Dendritic cell treated with granulocyte-macrophage colony-stimulating factor and Interleukin-4, amounts not matched to agents 40 ng/mL and 50 ng/mL, for 4 days (primary cell): ENCODE measurements around the gene CHST9.
"Not testable (repeated sequence)": the region's sequence is repeated elsewhere in the genome, so short reads cannot be mapped to it uniquely, and the experiment has no call there.

Experiments
- H3K27ac Mint-ChIP-seq: one replicate; pipeline ENCODE4 v1.8.0; 2022; ENCODE audit warnings: mild to moderate bottlenecking, mixed read lengths
- H3K27me3 Mint-ChIP-seq: one replicate; pipeline ENCODE4 v1.8.0; 2022; ENCODE audit warnings: mild to moderate bottlenecking, mixed read lengths
- H3K36me3 Mint-ChIP-seq: one replicate; pipeline ENCODE4 v1.8.0; 2022; ENCODE audit warnings: low read depth, mixed read lengths
- H3K4me1 Mint-ChIP-seq: one replicate; pipeline ENCODE4 v1.8.0; 2022; ENCODE audit warnings: low read depth, mixed read lengths
- H3K4me3 Mint-ChIP-seq: one replicate; pipeline ENCODE4 v1.8.0; 2022; ENCODE audit warnings: mild to moderate bottlenecking, moderate library complexity, mixed read lengths
- H3K9me3 Mint-ChIP-seq: one replicate; pipeline ENCODE4 v1.8.0; 2022; ENCODE audit warnings: mixed read lengths
- intact Hi-C: fragments of 100-400 bp; cut with micrococcal nuclease; formaldehyde crosslinking; loops from one replicate; pipeline ENCODE4 v1.15.0; 2022

Gene CHST9

GRCh38 chr18:27109451-27109850 lies 75.7 kb downstream of the CHST9 start:
- intact Hi-C loops: no loop called here
- Mint-ChIP-seq H3K4me3 (no peak overlapping the region), H3K36me3 (no peaks in the 10 kb centered on the region), H3K27me3 (no peaks in the 10 kb centered on the region), H3K4me1 (no peaks in the 10 kb centered on the region), H3K9me3 (no peaks in the 10 kb centered on the region), H3K27ac (no peak overlapping the region)

- H3K27ac Mint-ChIP-seq: no peak overlapping the region
- H3K4me1 Mint-ChIP-seq: no peaks in the 10 kb centered on the region
- no peaks in the 10 kb centered on the region for H3K9me3 Mint-ChIP-seq
- no peaks in the 10 kb centered on the region for H3K27me3 Mint-ChIP-seq
- no peaks in the 10 kb centered on the region for H3K36me3 Mint-ChIP-seq
- intact Hi-C loops: no loop called here
- H3K4me3 Mint-ChIP-seq: no peak overlapping the region
Measured at GRCh38 chr18:27108842-27109241, 76.3 kb downstream of the CHST9 start.

GRCh38 chr18:27104743-27105142 lies 80.4 kb downstream of the CHST9 start:
- Mint-ChIP-seq H3K4me3 (no peak overlapping the region), H3K4me1 (no peaks in the 10 kb centered on the region), H3K36me3 (no peaks in the 10 kb centered on the region), H3K9me3 (no peaks in the 10 kb centered on the region), H3K27ac (no peak overlapping the region), H3K27me3 (no peaks in the 10 kb centered on the region)
- intact Hi-C loops: no loop called here

GRCh38 chr18:27094621-27095020 lies 90.5 kb downstream of the CHST9 start:
- no peaks in the 10 kb centered on the region for H3K27me3 Mint-ChIP-seq
- no peak overlapping the region for H3K4me3 Mint-ChIP-seq
- H3K4me1 Mint-ChIP-seq: no peaks in the 10 kb centered on the region
- H3K36me3 Mint-ChIP-seq: no peaks in the 10 kb centered on the region
- no peak overlapping the region for H3K27ac Mint-ChIP-seq
- H3K9me3 Mint-ChIP-seq: peaks cover 6% of the 10 kb centered on the region
- intact Hi-C loops: no loop called here

GRCh38 chr18:27093290-27093689 lies 91.8 kb downstream of the CHST9 start:
- H3K27ac Mint-ChIP-seq, H3K36me3 Mint-ChIP-seq, H3K27me3 Mint-ChIP-seq, H3K4me1 Mint-ChIP-seq, intact Hi-C loops, H3K4me3 Mint-ChIP-seq, H3K9me3 Mint-ChIP-seq: not testable (repeated sequence)

GRCh38 chr18:27081701-27082100 lies 103.4 kb downstream of the CHST9 start:
- Mint-ChIP-seq H3K9me3 (no peaks in the 10 kb centered on the region), H3K4me3 (no peak overlapping the region), H3K27ac (no peak overlapping the region), H3K27me3 (no peaks in the 10 kb centered on the region), H3K36me3 (no peaks in the 10 kb centered on the region), H3K4me1 (no peaks in the 10 kb centered on the region)
- intact Hi-C loops: no loop called here

GRCh38 chr18:27075828-27076227 lies 109.3 kb downstream of the CHST9 start:
- Mint-ChIP-seq H3K4me1 (no peaks in the 10 kb centered on the region), H3K9me3 (no peaks in the 10 kb centered on the region), H3K36me3 (no peaks in the 10 kb centered on the region), H3K27me3 (no peaks in the 10 kb centered on the region), H3K27ac (no peak overlapping the region), H3K4me3 (no peak overlapping the region)
- intact Hi-C loops: no loop called here

GRCh38 chr18:27073404-27073830 lies 111.7 kb downstream of the CHST9 start:
- Mint-ChIP-seq H3K36me3 (no peaks in the 10 kb centered on the region), H3K27ac (no peak overlapping the region), H3K27me3 (no peaks in the 10 kb centered on the region), H3K4me3 (no peak overlapping the region), H3K9me3 (no peaks in the 10 kb centered on the region), H3K4me1 (no peaks in the 10 kb centered on the region)
- intact Hi-C loops: no loop called here

- intact Hi-C loops: no loop called here
- Mint-ChIP-seq H3K9me3 (no peaks in the 10 kb centered on the region), H3K4me1 (no peaks in the 10 kb centered on the region), H3K27me3 (no peaks in the 10 kb centered on the region), H3K27ac (no peak overlapping the region), H3K4me3 (no peak overlapping the region), H3K36me3 (no peaks in the 10 kb centered on the region)
Measured at GRCh38 chr18:27064673-27065072, 120.4 kb downstream of the CHST9 start.

GRCh38 chr18:27062802-27063201 lies 122.3 kb downstream of the CHST9 start:
- H3K9me3 Mint-ChIP-seq: no peaks in the 10 kb centered on the region
- no peak overlapping the region for H3K4me3 Mint-ChIP-seq
- no peaks in the 10 kb centered on the region for H3K4me1 Mint-ChIP-seq
- no peak overlapping the region for H3K27ac Mint-ChIP-seq
- intact Hi-C loops: no loop called here
- H3K36me3 Mint-ChIP-seq: no peaks in the 10 kb centered on the region
- H3K27me3 Mint-ChIP-seq: no peaks in the 10 kb centered on the region

GRCh38 chr18:27061488-27062095 lies 123.5 kb downstream of the CHST9 start:
- no peak overlapping the region for H3K4me3 Mint-ChIP-seq
- no peaks in the 10 kb centered on the region for H3K36me3 Mint-ChIP-seq
- no peaks in the 10 kb centered on the region for H3K27me3 Mint-ChIP-seq
- H3K27ac Mint-ChIP-seq: no peak overlapping the region
- intact Hi-C loops: no loop called here
- no peaks in the 10 kb centered on the region for H3K4me1 Mint-ChIP-seq
- H3K9me3 Mint-ChIP-seq: no peaks in the 10 kb centered on the region

GRCh38 chr18:27057519-27058234 lies 127.4 kb downstream of the CHST9 start:
- no peaks in the 10 kb centered on the region for H3K4me1 Mint-ChIP-seq
- H3K27me3 Mint-ChIP-seq: no peaks in the 10 kb centered on the region
- H3K27ac Mint-ChIP-seq: no peak overlapping the region
- peaks cover 6% of the 10 kb centered on the region for H3K9me3 Mint-ChIP-seq
- no peaks in the 10 kb centered on the region for H3K36me3 Mint-ChIP-seq
- H3K4me3 Mint-ChIP-seq: no peak overlapping the region
- intact Hi-C loops: no loop called here

- Mint-ChIP-seq H3K27me3 (no peaks in the 10 kb centered on the region), H3K4me1 (no peaks in the 10 kb centered on the region), H3K9me3 (peaks cover 9% of the 10 kb centered on the region), H3K36me3 (no peaks in the 10 kb centered on the region), H3K27ac (no peak overlapping the region), H3K4me3 (no peak overlapping the region)
- intact Hi-C loops: no loop called here
Measured at GRCh38 chr18:27054926-27055325, 130.2 kb downstream of the CHST9 start.

- H3K4me1 Mint-ChIP-seq: no peaks in the 10 kb centered on the region
- H3K36me3 Mint-ChIP-seq: no peaks in the 10 kb centered on the region
- H3K27me3 Mint-ChIP-seq: no peaks in the 10 kb centered on the region
- intact Hi-C loops: no loop called here
- peaks cover 9% of the 10 kb centered on the region for H3K9me3 Mint-ChIP-seq
- H3K4me3 Mint-ChIP-seq: no peak overlapping the region
- no peak overlapping the region for H3K27ac Mint-ChIP-seq
Measured at GRCh38 chr18:27049969-27050368, 135.1 kb downstream of the CHST9 start.

- no peaks in the 10 kb centered on the region for H3K27me3 Mint-ChIP-seq
- H3K9me3 Mint-ChIP-seq: no peaks in the 10 kb centered on the region
- H3K4me3 Mint-ChIP-seq: no peak overlapping the region
- H3K36me3 Mint-ChIP-seq: no peaks in the 10 kb centered on the region
- H3K27ac Mint-ChIP-seq: no peak overlapping the region
- H3K4me1 Mint-ChIP-seq: no peaks in the 10 kb centered on the region
- intact Hi-C loops: no loop called here
Measured at GRCh38 chr18:27045342-27045741, 139.8 kb downstream of the CHST9 start.
